SK-N-MC (cell line): Measurements from ENCODE around the gene HPDL.

Experiments used
- EZH2 ChIP-seq: fragments of 200-600 bp; sonication (generic); IDR thresholded peaks from one replicate; pipeline ENCODE4 v1.6.1; 2017; ENCODE audit warnings: antibody characterized with exemption
- FOXP2 ChIP-seq: optimal IDR thresholded peaks from 2 replicates; pipeline ENCODE3; 2011; ENCODE audit warnings: mild to moderate bottlenecking, moderate library complexity; ENCODE audit not compliant: insufficient read depth; ENCODE audit errors: extremely low read length, control extremely low read depth
- POLR2AphosphoS5 ChIP-seq: IDR thresholded peaks from 2 replicates; pipeline ENCODE4 v1.6.1; 2012; ENCODE audit warnings: mild to moderate bottlenecking, low read depth, low read length, borderline replicate concordance

DNA sequence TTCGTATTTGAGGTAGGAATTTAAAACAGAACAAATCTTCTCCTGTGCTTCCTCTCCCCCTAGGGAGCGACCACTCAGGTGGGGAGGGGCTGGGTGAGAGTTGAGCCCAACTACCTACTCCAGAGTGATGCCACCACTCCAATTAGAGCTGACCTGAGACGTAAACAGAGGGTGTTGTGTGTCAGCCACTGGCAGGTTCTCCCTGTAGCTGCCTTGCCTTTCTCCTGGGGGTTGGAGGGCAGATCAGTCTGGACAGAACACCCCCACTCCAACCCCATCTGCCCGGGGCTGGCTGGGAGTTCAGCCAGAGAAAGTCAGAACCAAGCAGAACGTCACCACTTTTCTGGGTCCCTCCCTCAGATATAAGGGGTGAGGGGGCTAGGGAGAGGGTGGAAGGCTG is 2.0 kb downstream of the HPDL start:
- TF ChIP-seq EZH2, result no peak
- TF ChIP-seq POLR2AphosphoS5, result no peak
- TF ChIP-seq FOXP2, result no peak
